Neural progenitor cell (in vitro differentiated cells): ENCODE results near the gene TFCP2. TPM values are rescaled to one million over a fixed set of nuclear protein-coding genes. Genes with fewer than 3 reads are reported as not detected.

Experiments used
- DNase-seq: peaks from one replicate; pipeline ENCODE4 v3.0.0-alpha.2; 2016; ENCODE audit warnings: low spot score
- H2AFZ ChIP-seq: fragments of 200-600 bp; sonication (generic); replicated peaks from 2 replicates; pipeline ENCODE4 v1.6.1; 2016; ENCODE audit warnings: antibody characterized with exemption
- H3F3A ChIP-seq: fragments of 200-600 bp; sonication (generic); 2 replicates; pipeline ENCODE4 v1.6.1; 2016; ENCODE audit warnings: antibody characterized with exemption, low read depth
- H3K27ac ChIP-seq: fragments of 200-600 bp; sonication (generic); 2 replicates; pipeline ENCODE4 v1.5.1; 2016; ENCODE audit warnings: mild to moderate bottlenecking
- H3K27me3 ChIP-seq: fragments of 200-600 bp; sonication (generic); 2 replicates; pipeline ENCODE4 v1.6.1; 2016; ENCODE audit warnings: mild to moderate bottlenecking, moderate library complexity
- H3K36me3 ChIP-seq: fragments of 200-600 bp; sonication (generic); 2 replicates; pipeline ENCODE4 v1.5.1; 2016
- H3K4me1 ChIP-seq: fragments of 200-600 bp; sonication (generic); 2 replicates; pipeline ENCODE4 v1.6.1; 2016; ENCODE audit warnings: mixed run types
- H3K4me2 ChIP-seq: fragments of 200-600 bp; sonication (generic); 2 replicates; pipeline ENCODE4 v1.6.1; 2016
- H3K4me3 ChIP-seq: fragments of 200-600 bp; sonication (generic); 2 replicates; pipeline ENCODE4 v1.5.1; 2016
- H3K79me2 ChIP-seq: fragments of 200-600 bp; sonication (generic); 2 replicates; pipeline ENCODE4 v1.6.1; 2016; ENCODE audit warnings: low read depth
- H3K9ac ChIP-seq: fragments of 200-600 bp; sonication (generic); 2 replicates; pipeline ENCODE4 v1.6.1; 2016
- H3K9me3 ChIP-seq: fragments of 200-600 bp; sonication (generic); 2 replicates; pipeline ENCODE4 v1.5.1; 2016; ENCODE audit warnings: low read depth
- H4K20me1 ChIP-seq: fragments of 200-600 bp; sonication (generic); 2 replicates; pipeline ENCODE4 v1.6.1; 2016; ENCODE audit warnings: low read depth
- H3K27ac Mint-ChIP-seq: 3 replicates; pipeline ENCODE4 v1.8.0; 2021; ENCODE audit warnings: mixed read lengths
- H3K27me3 Mint-ChIP-seq: 2 replicates; pipeline ENCODE4 v1.8.0; 2022; ENCODE audit warnings: low read depth, mild to moderate bottlenecking, inconsistent platforms, moderate library complexity, mixed read lengths; ENCODE audit not compliant: insufficient read depth
- H3K36me3 Mint-ChIP-seq: 3 replicates; pipeline ENCODE4 v1.8.0; 2021; ENCODE audit warnings: mixed read lengths
- H3K4me1 Mint-ChIP-seq: 3 replicates; pipeline ENCODE4 v1.8.0; 2021; ENCODE audit warnings: mixed read lengths
- H3K4me3 Mint-ChIP-seq: 3 replicates; pipeline ENCODE4 v1.8.0; 2021; ENCODE audit warnings: mild to moderate bottlenecking, moderate library complexity, mixed read lengths
- H3K9me3 Mint-ChIP-seq: 3 replicates; pipeline ENCODE4 v1.8.0; 2020; ENCODE audit warnings: mixed read lengths
- EZH2 ChIP-seq: fragments of 200-600 bp; sonication (generic); IDR thresholded peaks from 2 replicates; pipeline ENCODE4 v1.6.1; 2017; ENCODE audit warnings: antibody characterized with exemption, mild to moderate bottlenecking, moderate library complexity
- EZH2phosphoT487 ChIP-seq: fragments of 200-600 bp; sonication (generic); IDR thresholded peaks from 2 replicates; pipeline ENCODE4 v1.6.1; 2017; ENCODE audit warnings: antibody characterized with exemption
- total RNA-seq: library from RNA; depleted of rRNA; stranded (reverse); fragments of >200 nt; gene quantifications from 2 replicates; pipeline ENCODE4 v1.2.3, GENCODE V29; 2015; ENCODE audit warnings: low replicate concordance
- TF ChIP-seq, protein P1 (sequence below): fragments of 200-600 bp; sonication (generic); IDR thresholded peaks from 2 replicates; pipeline ENCODE4 v1.5.1; 2017; ENCODE audit warnings: antibody characterized with exemption, mild to moderate bottlenecking

TFCP2 gene
- total RNA-seq, 1 donor from 2014 or later, result 28.8 TPM

DNA sequence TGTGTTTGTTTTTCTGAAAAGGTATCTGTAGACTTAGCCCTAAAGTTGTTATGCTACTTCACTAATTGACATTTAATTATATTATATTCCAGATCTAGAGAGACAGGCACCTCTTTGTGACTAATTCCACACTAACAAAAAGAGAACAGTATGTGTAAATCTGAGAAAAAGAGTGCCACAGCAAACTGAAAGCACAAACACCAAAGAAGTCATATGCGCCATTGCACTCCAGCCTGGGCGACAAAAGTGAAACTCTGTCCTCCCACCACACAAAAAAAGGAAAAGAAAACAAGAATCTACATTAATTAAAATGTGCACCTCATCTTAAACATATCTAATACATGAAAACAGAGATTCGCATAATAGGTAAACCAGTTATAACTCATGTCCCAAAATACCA, 85.1 kb downstream of the TFCP2 start:
- Histone ChIP-seq H3K36me3 (peaks cover 3% of the 10 kb centered on the region), H3K4me1 (no peaks in the 10 kb centered on the region), H4K20me1 (no peaks in the 10 kb centered on the region), H2AFZ (no peak overlapping the region), H3K27me3 (no peaks in the 10 kb centered on the region), H3K79me2 (peaks cover 3% of the 10 kb centered on the region), H3K4me3 (no peak overlapping the region), H3F3A (peaks cover 24% of the 10 kb centered on the region), H3K9ac (no peak overlapping the region), H3K4me2 (no peak overlapping the region), H3K27ac (no peak overlapping the region), H3K9me3 (no peaks in the 10 kb centered on the region)
- no peak overlapping the region for H3K27ac Mint-ChIP-seq
- H3K27me3 Mint-ChIP-seq, result peaks cover under 1% of the 10 kb centered on the region
- H3K36me3 Mint-ChIP-seq, result peaks cover 2% of the 10 kb centered on the region
- TF ChIP-seq EZH2 (no peak), EZH2phosphoT487 (no peak)
- TF ChIP-seq, protein P1, sequence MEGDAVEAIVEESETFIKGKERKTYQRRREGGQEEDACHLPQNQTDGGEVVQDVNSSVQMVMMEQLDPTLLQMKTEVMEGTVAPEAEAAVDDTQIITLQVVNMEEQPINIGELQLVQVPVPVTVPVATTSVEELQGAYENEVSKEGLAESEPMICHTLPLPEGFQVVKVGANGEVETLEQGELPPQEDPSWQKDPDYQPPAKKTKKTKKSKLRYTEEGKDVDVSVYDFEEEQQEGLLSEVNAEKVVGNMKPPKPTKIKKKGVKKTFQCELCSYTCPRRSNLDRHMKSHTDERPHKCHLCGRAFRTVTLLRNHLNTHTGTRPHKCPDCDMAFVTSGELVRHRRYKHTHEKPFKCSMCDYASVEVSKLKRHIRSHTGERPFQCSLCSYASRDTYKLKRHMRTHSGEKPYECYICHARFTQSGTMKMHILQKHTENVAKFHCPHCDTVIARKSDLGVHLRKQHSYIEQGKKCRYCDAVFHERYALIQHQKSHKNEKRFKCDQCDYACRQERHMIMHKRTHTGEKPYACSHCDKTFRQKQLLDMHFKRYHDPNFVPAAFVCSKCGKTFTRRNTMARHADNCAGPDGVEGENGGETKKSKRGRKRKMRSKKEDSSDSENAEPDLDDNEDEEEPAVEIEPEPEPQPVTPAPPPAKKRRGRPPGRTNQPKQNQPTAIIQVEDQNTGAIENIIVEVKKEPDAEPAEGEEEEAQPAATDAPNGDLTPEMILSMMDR, result no peak
- no peaks in the 10 kb centered on the region for H3K9me3 Mint-ChIP-seq
- DNase-seq, result no peak
- peaks cover 8% of the 10 kb centered on the region for H3K4me1 Mint-ChIP-seq
- no peak overlapping the region for H3K4me3 Mint-ChIP-seq

DNA sequence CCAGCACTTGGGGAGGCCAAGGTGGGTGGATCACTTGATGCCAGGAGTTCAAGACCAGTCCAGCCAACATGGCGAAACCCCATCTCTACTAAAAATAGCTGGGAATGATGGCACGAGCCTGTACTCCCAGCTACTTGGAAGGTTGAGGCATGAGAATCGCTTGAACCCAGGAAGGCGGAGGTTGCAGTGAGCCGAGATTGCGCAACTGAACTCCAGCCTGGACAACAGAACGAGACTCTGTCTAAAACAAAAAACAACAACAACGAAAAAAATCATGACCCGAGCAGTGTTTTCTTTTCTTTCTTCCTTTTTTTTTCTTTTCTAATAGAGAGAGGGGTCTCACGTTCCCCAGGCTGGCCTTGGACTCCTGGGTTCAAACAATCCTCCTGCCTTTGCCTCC, 86.0 kb downstream of the TFCP2 start:
- Histone ChIP-seq H3K79me2 (peaks cover 12% of the 10 kb centered on the region), H3K36me3 (peaks cover 3% of the 10 kb centered on the region), H3K4me1 (peaks cover 4% of the 10 kb centered on the region), H3K9ac (no peak overlapping the region), H3K4me3 (no peak overlapping the region), H2AFZ (no peak overlapping the region), H3F3A (peaks cover 32% of the 10 kb centered on the region), H3K4me2 (no peak overlapping the region), H4K20me1 (peaks cover 7% of the 10 kb centered on the region), H3K27ac (no peak overlapping the region), H3K27me3 (no peaks in the 10 kb centered on the region), H3K9me3 (no peaks in the 10 kb centered on the region)
- Mint-ChIP-seq H3K4me3 (no peak overlapping the region), H3K4me1 (peaks cover 14% of the 10 kb centered on the region), H3K9me3 (no peaks in the 10 kb centered on the region), H3K27ac (no peak overlapping the region), H3K27me3 (peaks cover 3% of the 10 kb centered on the region), H3K36me3 (peaks cover 2% of the 10 kb centered on the region)
- no peak for DNase-seq
- TF ChIP-seq EZH2phosphoT487, result no peak
- no peak for TF ChIP-seq EZH2
- TF ChIP-seq, protein P1, result no peak

DNA sequence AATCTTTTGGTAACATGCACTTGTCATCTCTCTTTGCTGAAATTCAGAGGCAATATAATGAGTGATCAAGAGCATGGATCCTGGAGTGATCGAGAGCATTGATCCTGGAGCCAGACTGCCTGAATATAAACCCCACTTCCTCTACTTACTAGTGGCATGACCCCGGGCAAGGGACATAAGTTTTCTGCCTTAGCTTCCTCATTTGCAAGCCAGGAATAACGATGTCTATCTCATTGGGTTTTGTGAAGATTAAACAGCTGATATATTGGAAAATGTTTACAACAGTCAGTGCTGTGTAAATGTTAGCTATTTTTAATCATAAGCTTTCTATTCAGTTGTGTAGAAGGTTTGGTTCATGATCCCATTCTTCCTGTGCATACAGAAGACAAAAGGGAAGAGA, 87.2 kb downstream of the TFCP2 start:
- no peak overlapping the region for H3K9ac ChIP-seq
- no peaks in the 10 kb centered on the region for H3K36me3 ChIP-seq
- H3K4me2 ChIP-seq, result no peak overlapping the region
- H3K27ac ChIP-seq, result peak overlapping the region; percentile 53
- H3K36me3 Mint-ChIP-seq, result peaks cover under 1% of the 10 kb centered on the region
- DNase-seq, result no peak
- no peak overlapping the region for H3K4me3 ChIP-seq
- H3K4me1 Mint-ChIP-seq, result peaks cover 23% of the 10 kb centered on the region
- no peak overlapping the region for H3K4me3 Mint-ChIP-seq
- peaks cover 23% of the 10 kb centered on the region for H3K79me2 ChIP-seq
- H4K20me1 ChIP-seq, result peaks cover 19% of the 10 kb centered on the region
- peaks cover 32% of the 10 kb centered on the region for H3F3A ChIP-seq
- no peaks in the 10 kb centered on the region for H3K9me3 ChIP-seq
- H3K4me1 ChIP-seq, result peaks cover 10% of the 10 kb centered on the region
- H3K27ac Mint-ChIP-seq, result no peak overlapping the region
- H3K9me3 Mint-ChIP-seq, result no peaks in the 10 kb centered on the region
- H2AFZ ChIP-seq, result no peak overlapping the region
- H3K27me3 Mint-ChIP-seq, result peaks cover 3% of the 10 kb centered on the region
- no peaks in the 10 kb centered on the region for H3K27me3 ChIP-seq
- TF ChIP-seq, protein P1, result no peak
- TF ChIP-seq EZH2phosphoT487 (no peak), EZH2 (no peak)
